WTC11 (cell line): ENCODE data around the gene STIP1. TPM values are rescaled to one million over a fixed set of nuclear protein-coding genes. Genes with fewer than 3 reads are reported as not detected.

Experiments
- ATAC-seq: fragments of 200-7000 bp; cut with Tn5 transposase; 2 replicates; pipeline ENCODE4 v1.10.0; 2021; ENCODE audit warnings: mild to moderate bottlenecking, moderate library complexity
- CTCF ChIA-PET: fragments of 300-600 bp; sonication (Branson Sonifier 250); formaldehyde crosslinking; loops from one replicate; lab custom pipeline; 2021; ENCODE audit warnings: antibody characterized with exemption; lab: Charles Lee
- POLR2A ChIA-PET: fragments of 350-600 bp; sonication (Branson Sonifier 250); formaldehyde crosslinking; loops from one replicate; lab custom pipeline; 2021; ENCODE audit warnings: antibody characterized with exemption; lab: Charles Lee
- DNase-seq: peaks from one replicate; pipeline ENCODE4 v3.0.0; 2021; ENCODE audit warnings: low spot score
- H3K27ac Mint-ChIP-seq: 2 replicates; pipeline ENCODE4 v1.8.0; 2021; ENCODE audit warnings: mixed read lengths
- H3K27me3 Mint-ChIP-seq: 2 replicates; pipeline ENCODE4 v1.8.0; 2021; ENCODE audit warnings: low read depth, mild to moderate bottlenecking, moderate library complexity, mixed read lengths
- H3K36me3 Mint-ChIP-seq: 2 replicates; pipeline ENCODE4 v1.8.0; 2021; ENCODE audit warnings: mixed read lengths
- H3K4me1 Mint-ChIP-seq: 2 replicates; pipeline ENCODE4 v1.8.0; 2022; ENCODE audit warnings: mixed read lengths
- H3K4me3 Mint-ChIP-seq: 2 replicates; pipeline ENCODE4 v1.8.0; 2021; ENCODE audit warnings: mild to moderate bottlenecking, moderate library complexity, mixed read lengths
- H3K9me3 Mint-ChIP-seq: 2 replicates; pipeline ENCODE4 v1.8.0; 2021; ENCODE audit warnings: mixed read lengths
- CREB1 ChIP-seq: sonication (generic); formaldehyde crosslinking; IDR thresholded peaks from 2 replicates; pipeline ENCODE4 v1.8.0; 2023; ENCODE audit warnings: mild to moderate bottlenecking, missing genetic modification reagents
- E2F1 ChIP-seq: sonication (generic); formaldehyde crosslinking; IDR thresholded peaks from 2 replicates; pipeline ENCODE4 v1.8.0; 2022; ENCODE audit warnings: mild to moderate bottlenecking, missing genetic modification reagents
- E2F4 ChIP-seq: sonication (generic); formaldehyde crosslinking; IDR thresholded peaks from 2 replicates; pipeline ENCODE4 v1.8.1; 2022; ENCODE audit warnings: low read depth, mild to moderate bottlenecking, moderate library complexity, missing genetic modification reagents, borderline replicate concordance
- EMX1 ChIP-seq: fragments of 250-450 bp; sonication (Bioruptor Pico); IDR thresholded peaks from 2 replicates; pipeline ENCODE4 v1.8.0; 2021; ENCODE audit warnings: mild to moderate bottlenecking
- ESRRA ChIP-seq: sonication (generic); formaldehyde crosslinking; IDR thresholded peaks from 2 replicates; pipeline ENCODE4 v1.8.1; 2022; ENCODE audit warnings: mild to moderate bottlenecking, missing genetic modification reagents, borderline replicate concordance
- GTF2I ChIP-seq: fragments of 250-450 bp; sonication (Bioruptor Pico); conservative IDR thresholded peaks from 2 replicates; pipeline ENCODE4 v1.4.0; 2021; ENCODE audit warnings: mild to moderate bottlenecking
- HMGXB4 ChIP-seq: sonication (generic); formaldehyde crosslinking; IDR thresholded peaks from 2 replicates; pipeline ENCODE4 v1.8.1; 2023; ENCODE audit warnings: mild to moderate bottlenecking, moderate library complexity, missing genetic modification reagents
- JAZF1 ChIP-seq: fragments of 250-450 bp; sonication (Bioruptor Pico); IDR thresholded peaks from 2 replicates; pipeline ENCODE4 v1.9.0; 2021; ENCODE audit warnings: moderate library complexity, mild to moderate bottlenecking, inconsistent platforms
- KAT7 ChIP-seq: sonication (generic); formaldehyde crosslinking; IDR thresholded peaks from 2 replicates; pipeline ENCODE4 v1.8.1; 2023; ENCODE audit warnings: missing genetic modification reagents, mild to moderate bottlenecking, borderline replicate concordance
- NR2C2 ChIP-seq: sonication (generic); formaldehyde crosslinking; IDR thresholded peaks from 2 replicates; pipeline ENCODE4 v1.8.0; 2022; ENCODE audit warnings: mild to moderate bottlenecking, missing genetic modification reagents
- PREB ChIP-seq: sonication (generic); formaldehyde crosslinking; IDR thresholded peaks from 2 replicates; pipeline ENCODE4 v1.8.1; 2022; ENCODE audit warnings: mild to moderate bottlenecking, missing genetic modification reagents, moderate library complexity, borderline replicate concordance
- PRRX2 ChIP-seq: fragments of 250-450 bp; sonication (Bioruptor Pico); IDR thresholded peaks from 2 replicates; pipeline ENCODE4 v1.8.0; 2021; ENCODE audit warnings: mild to moderate bottlenecking
- SMAD4 ChIP-seq: sonication (generic); formaldehyde crosslinking; IDR thresholded peaks from 2 replicates; pipeline ENCODE4 v1.8.0; 2022; ENCODE audit warnings: mild to moderate bottlenecking, missing genetic modification reagents
- TEAD1 ChIP-seq: sonication (generic); formaldehyde crosslinking; IDR thresholded peaks from 2 replicates; pipeline ENCODE4 v1.8.0; 2022; ENCODE audit warnings: mild to moderate bottlenecking, missing genetic modification reagents
- USF1 ChIP-seq: sonication (generic); formaldehyde crosslinking; IDR thresholded peaks from 2 replicates; pipeline ENCODE4 v1.8.0; 2022; ENCODE audit warnings: mild to moderate bottlenecking, missing genetic modification reagents
- ZMAT4 ChIP-seq: fragments of 250-450 bp; sonication (Bioruptor Pico); IDR thresholded peaks from 2 replicates; pipeline ENCODE4 v1.9.0; 2021; ENCODE audit warnings: mild to moderate bottlenecking
- ZNF121 ChIP-seq: sonication (generic); formaldehyde crosslinking; IDR thresholded peaks from 2 replicates; pipeline ENCODE4 v1.8.0; 2023; ENCODE audit warnings: missing genetic modification reagents
- ZNF232 ChIP-seq: sonication (generic); formaldehyde crosslinking; IDR thresholded peaks from 2 replicates; pipeline ENCODE4 v1.8.0; 2022; ENCODE audit warnings: mild to moderate bottlenecking, missing genetic modification reagents
- ZNF281 ChIP-seq: sonication (generic); formaldehyde crosslinking; IDR thresholded peaks from 2 replicates; pipeline ENCODE4 v1.8.0; 2023; ENCODE audit warnings: mild to moderate bottlenecking, missing genetic modification reagents
- ZNF416 ChIP-seq: fragments of 250-450 bp; sonication (Bioruptor Pico); IDR thresholded peaks from 2 replicates; pipeline ENCODE4 v1.9.0; 2021; ENCODE audit warnings: mild to moderate bottlenecking, inconsistent platforms
- ZNF425 ChIP-seq: fragments of 250-450 bp; sonication (Bioruptor Pico); conservative IDR thresholded peaks from 2 replicates; pipeline ENCODE4 v1.9.0; 2021; ENCODE audit warnings: mild to moderate bottlenecking
- ZNF512 ChIP-seq: sonication (generic); formaldehyde crosslinking; IDR thresholded peaks from 2 replicates; pipeline ENCODE4 v1.8.1; 2022; ENCODE audit warnings: missing genetic modification reagents, borderline replicate concordance
- total RNA-seq: library from RNA; stranded (reverse); gene quantifications from 3 replicates; pipeline ENCODE4 v1.2.3, GENCODE V29; 2021

The STIP1 gene
- total RNA-seq, 1 experiment from 2014 or later = 296 TPM

GRCh38 chr11:64150051-64150450, 35.9 kb upstream of the STIP1 start:
- CTCF ChIA-PET = interaction anchor here (0.8 to 4.0 kb wide), 19 partner anchors 11 to 211 kb away, joined by 3 to 75 read pairs (median 5); partner anchors contain the start of genes NAA40, NUDT22 and TRPT1
- TF ChIP-seq ZMAT4 (CRISPR knock-in tag) (no peak), SMAD4 (CRISPR knock-in tag) (no peak), PREB (no peak), GTF2I (CRISPR knock-in tag) (no peak), USF1 (no peak), E2F4 (no peak), CREB1 (no peak), ZNF416 (CRISPR knock-in tag) (no peak), ESRRA (no peak), JAZF1 (CRISPR knock-in tag) (no peak), PRRX2 (CRISPR knock-in tag) (no peak), ZNF232 (CRISPR knock-in tag) (no peak), ZNF121 (no peak), ZNF281 (no peak), TEAD1 (CRISPR knock-in tag) (no peak)
- Mint-ChIP-seq H3K9me3 (no peaks in the 10 kb centered on the region), H3K4me1 (peaks cover 38% of the 10 kb centered on the region), H3K4me3 (no peak overlapping the region), H3K36me3 (no peaks in the 10 kb centered on the region), H3K27ac (peak overlapping the region; percentile 24), H3K27me3 (peaks cover 7% of the 10 kb centered on the region)
- POLR2A ChIA-PET = interaction anchor here (0.6 kb wide), 1 partner anchor 416 kb away, joined by 3 read pairs; no protein-coding TSS in a partner anchor
- no peak for ATAC-seq
- DNase-seq = no peak

- DNase-seq (no peak), ATAC-seq (no peak)
- CTCF ChIA-PET = interaction anchor here (0.7 to 4.0 kb wide), 7 partner anchors 19 to 151 kb away, joined by 4 to 75 read pairs (median 16); no protein-coding TSS in a partner anchor
- no peak overlapping the region for H3K27ac Mint-ChIP-seq
- POLR2A ChIA-PET = no interaction called here
- H3K4me3 Mint-ChIP-seq = no peak overlapping the region
- no peaks in the 10 kb centered on the region for H3K9me3 Mint-ChIP-seq
- peaks cover 38% of the 10 kb centered on the region for H3K4me1 Mint-ChIP-seq
- H3K27me3 Mint-ChIP-seq = peaks cover 2% of the 10 kb centered on the region
- H3K36me3 Mint-ChIP-seq = no peaks in the 10 kb centered on the region
- TF ChIP-seq EMX1 (CRISPR knock-in tag) (no peak), E2F1 (CRISPR knock-in tag) (no peak), ZNF512 (CRISPR knock-in tag) (no peak), NR2C2 (CRISPR knock-in tag) (no peak), KAT7 (CRISPR knock-in tag) (no peak), ZNF425 (no peak), HMGXB4 (no peak)
Observed at GRCh38 chr11:64150481-64151239, 35.3 kb upstream of the STIP1 start.
